ENCODE data around the gene MICAL2.

The MICAL2 gene

DNA sequence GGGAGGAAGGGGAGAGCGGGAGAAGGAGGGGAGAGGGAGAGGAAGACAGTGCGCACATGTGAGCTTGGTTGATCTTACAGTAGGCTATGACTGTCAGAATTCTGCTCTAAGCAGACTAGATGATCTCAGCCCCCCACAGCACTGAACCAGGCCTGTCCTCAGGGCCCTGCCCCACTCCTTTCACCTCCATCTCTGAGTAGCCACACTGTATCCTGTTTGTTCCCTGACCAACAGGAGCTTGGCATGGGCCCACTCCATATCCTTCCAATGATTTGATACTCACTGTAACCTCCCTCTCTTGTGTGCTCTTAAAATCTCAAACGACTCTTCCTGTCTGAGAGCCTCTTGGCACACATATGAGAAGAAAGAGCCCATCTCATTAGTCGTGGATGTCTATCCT lies 180.9 kb downstream of the MICAL2 start:
- no peak for DNase-seq

DNA sequence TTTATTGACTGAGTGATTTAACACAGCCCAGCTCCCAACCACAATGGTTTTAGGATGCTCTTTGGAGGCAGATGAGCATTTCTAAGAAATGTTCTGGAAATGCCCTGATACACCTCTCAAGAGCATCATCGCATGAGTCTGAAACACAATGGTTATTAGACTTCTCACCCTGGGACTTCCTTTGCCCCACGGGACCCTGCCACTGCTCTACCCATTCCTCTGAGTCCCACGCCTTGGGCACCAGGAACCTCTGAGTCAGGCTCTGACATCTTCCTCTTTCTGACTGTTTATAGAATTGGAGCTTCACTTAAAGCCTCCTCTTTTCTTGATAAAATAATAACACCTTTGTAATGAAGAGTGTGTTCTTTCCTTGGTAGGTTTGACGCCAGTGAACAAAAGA lies 181.4 kb downstream of the MICAL2 start:
- peak in 1 of 2 experiments; percentile 14 for DNase-seq

DNA sequence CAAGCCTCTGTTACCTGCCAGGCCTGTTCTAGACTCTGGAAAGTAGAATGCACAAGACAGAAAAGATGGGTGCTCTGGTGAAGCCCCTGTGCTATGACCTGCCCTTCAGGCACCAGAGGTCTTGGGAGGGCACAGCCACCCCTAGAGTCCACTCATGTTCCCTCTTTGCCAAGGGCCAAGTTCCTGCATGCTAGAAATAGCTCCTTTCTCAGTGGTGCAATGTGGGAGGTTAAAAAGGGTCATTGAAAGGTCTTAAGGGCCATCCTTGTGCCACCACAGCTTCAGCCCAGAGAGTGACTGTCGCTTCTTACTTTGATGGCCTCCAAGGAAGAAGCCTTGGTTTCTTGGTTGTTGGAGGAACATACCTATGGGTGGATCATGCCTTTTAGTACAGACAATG lies 182.4 kb downstream of the MICAL2 start:
- DNase-seq = no peak

DNA sequence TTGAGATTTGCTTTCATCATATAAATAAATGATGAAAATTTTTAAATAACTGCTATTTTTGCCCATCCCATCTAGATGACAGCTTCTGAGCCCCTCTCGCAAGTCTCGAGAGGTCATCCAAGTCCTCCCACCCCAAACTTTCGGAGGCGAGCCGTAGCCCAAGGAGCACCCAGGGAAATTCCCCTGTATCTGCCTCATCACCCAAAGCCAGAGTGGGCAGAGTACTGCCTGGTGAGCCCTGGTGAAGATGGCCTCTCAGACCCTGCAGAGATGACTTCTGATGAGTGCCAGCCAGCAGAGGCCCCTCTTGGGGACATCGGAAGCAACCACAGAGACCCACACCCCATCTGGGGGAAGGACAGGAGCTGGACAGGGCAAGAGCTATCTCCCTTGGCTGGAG lies 183.1 kb downstream of the MICAL2 start:
- no peak for DNase-seq

DNA sequence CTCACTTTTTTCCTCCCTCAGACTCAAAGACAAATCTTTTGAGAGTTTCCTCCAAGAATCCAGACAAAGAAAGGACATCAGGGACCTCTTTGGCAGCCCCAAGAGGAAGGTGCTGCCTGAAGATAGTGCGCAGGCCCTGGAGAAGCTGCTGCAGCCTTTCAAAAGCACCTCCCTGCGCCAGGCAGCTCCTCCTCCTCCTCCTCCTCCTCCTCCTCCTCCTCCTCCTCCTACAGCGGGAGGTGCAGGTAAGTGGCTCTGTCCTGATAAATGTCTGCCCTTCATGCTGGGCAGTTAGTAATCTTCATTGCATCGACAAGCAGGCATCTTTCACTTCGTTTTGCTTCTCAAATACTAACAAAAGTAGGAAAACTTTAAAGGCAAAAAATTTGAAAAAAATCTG lies 184.2 kb downstream of the MICAL2 start:
- DNase-seq = no peak

DNA sequence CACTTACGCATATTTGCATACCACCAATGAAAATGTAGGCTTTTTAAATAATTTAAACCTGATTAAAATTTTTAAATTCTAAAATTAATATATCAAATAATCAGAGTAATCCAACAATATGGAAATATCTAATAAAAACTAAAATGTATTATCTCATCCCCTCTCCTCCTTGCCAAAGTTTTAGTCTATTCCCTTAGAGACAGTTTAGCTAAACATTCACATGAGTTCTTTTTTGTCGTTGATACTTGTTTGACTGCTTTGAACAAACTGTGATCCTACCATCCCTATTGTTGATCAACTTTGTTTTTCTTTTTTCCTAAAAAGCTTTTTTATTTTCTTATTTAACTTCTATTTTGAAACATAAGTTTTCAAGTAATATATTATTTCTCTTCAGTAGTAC lies 185.6 kb downstream of the MICAL2 start:
- DNase-seq = no peak

DNA sequence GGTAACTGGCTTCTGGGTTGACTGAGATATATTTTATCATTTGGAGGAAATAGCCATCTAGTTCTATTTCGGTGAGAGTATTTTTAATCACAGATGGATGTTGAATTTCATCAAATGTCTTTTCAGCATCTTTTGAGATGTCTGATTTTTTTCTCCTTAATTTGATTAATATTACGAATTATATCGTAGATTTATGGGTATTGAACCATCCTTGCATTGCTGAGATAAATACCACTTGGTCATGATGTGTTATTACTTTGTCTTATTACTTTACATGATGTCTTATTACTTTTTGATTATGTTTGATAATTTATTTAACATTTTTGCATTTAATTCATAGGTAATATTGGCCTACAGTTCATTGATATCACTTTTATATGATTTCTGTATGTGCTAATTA lies 188.2 kb downstream of the MICAL2 start:
- DNase-seq = no peak

DNA sequence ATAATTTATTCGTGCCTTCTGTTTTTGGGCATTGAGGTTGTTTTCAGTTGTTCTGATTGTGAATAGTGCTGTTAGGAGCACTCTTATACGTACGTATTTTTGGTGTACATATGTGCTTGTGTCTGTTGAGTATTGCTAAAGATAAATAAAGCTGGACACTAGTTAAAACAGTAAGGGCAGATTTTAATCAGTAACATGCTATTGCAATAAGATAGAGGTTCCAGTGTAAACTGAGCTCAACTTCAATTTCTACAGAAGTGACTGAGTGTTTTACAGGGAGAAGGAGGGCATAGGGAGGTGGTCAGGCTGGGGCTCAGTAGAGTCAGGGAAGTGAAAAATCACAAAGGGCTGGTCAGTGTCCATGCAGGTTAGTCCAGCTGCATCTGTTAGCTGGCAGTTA lies 191.0 kb downstream of the MICAL2 start:
- DNase-seq = no peak

DNA sequence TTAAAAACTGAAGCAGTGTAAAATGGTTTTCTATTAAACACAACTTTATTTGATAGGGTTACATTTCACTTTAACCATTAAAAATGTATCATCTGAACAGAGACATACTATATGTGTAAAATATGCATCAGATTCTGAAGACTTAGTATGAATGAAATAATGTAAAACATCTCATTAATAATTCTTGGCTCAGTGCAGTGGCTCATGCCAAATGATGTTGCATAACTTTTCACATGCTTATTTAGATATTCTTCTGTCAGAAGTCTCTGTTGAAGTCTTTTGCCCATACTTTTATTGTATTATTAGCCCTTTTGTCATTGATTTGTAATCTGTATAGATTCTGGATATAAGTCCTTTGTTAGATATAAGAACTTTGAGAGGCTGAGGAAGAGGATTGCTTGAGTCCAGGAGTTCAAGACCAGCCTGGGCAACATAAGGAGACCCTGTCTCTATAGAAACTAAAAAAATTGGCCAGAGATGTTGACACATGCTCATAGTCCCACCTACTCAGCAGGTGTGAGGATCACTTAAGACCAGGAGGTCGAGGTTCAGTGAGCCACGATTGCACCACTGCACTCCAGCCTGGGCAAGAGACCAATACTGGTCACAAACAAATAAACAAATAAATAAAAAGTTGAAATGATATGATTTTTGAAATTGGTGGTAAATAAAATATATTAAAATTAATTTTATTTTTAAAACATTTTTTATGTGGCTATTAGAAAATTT lies 193.2 kb downstream of the MICAL2 start:
- DNase-seq = no peak

DNA sequence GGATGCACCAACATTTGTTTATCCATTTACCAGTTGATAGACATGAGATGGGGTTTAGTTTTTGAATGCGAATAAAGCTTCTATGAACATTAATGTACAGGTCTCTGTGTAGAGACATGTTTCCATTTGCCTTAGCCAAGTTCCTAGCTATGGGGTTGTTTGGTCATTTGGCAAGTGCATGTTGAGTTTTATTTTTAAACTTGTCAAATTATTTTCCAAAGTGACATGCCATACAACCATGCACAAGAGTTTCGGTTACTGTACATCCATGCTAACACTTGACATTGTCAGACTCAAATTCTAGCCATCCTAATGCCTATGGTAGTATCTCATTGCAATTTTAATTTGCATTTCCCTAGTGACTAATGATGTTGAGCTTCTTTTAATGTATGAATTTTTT lies 196.4 kb downstream of the MICAL2 start:
- no peak for DNase-seq

DNA sequence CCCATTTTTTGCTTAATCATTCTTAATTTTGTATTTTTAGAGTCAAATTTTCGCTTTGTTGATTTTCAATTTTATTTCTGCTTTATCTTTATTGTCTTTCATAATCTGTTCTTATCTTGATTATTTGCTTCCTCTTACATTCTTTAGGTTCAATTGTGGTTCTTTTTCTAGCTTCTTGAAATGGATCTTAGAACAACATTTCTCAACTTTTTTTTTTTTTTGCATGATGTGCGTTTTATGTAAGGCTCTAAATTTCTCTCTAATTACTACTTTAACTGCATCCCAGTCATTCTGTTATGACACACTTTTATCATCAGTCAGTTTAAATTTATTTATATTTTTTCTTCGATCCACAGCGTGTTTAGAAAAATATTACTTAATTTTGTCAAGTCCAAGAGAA lies 201.7 kb downstream of the MICAL2 start:
- DNase-seq = no peak

Data from activated T-cell treated with anti-CD3 and anti-CD28 coated beads, Interleukin-2, amount 50 U/mL, for 48 hours (primary cell).